PC-9 (cell line): ENCODE measurements around the gene RALB. TPM values are rescaled to one million over a fixed set of nuclear protein-coding genes. Genes with fewer than 3 reads are reported as not detected.

Experiments
- BruUV-seq: library from RNA; stranded (reverse); fragments of 400-500 nt; replicated peaks from 2 replicates; lab custom pipeline; 2021; lab: Mats Ljungman, UMichigan
- CTCF ChIA-PET: fragments of 300-600 bp; sonication (Branson Sonifier 250); formaldehyde crosslinking; loops from one replicate; lab custom pipeline; 2022; ENCODE audit warnings: antibody characterized with exemption; lab: Charles Lee
- POLR2A ChIA-PET: fragments of 300-600 bp; sonication (Branson Sonifier 250); formaldehyde crosslinking; loops from one replicate; lab custom pipeline; 2022; ENCODE audit warnings: antibody characterized with exemption; ENCODE audit not compliant: unreplicated experiment; lab: Charles Lee
- DNase-seq, 2 experiments: peaks; one replicate each; pipeline versions ENCODE4 v3.0.0 to v3.0.0-alpha.2; 2015 to 2022; ENCODE audit warnings: mixed read lengths in 1 of 2
- H2AFZ ChIP-seq: fragments of 200-600 bp; sonication (generic); 2 replicates; pipeline ENCODE4 v1.8.1; 2017; ENCODE audit warnings: antibody characterized with exemption
- H3F3A ChIP-seq: fragments of 200-600 bp; sonication (generic); 2 replicates; pipeline ENCODE4 v1.8.1; 2017; ENCODE audit warnings: antibody characterized with exemption, mild to moderate bottlenecking, low read depth; ENCODE audit not compliant: insufficient read depth
- H3K27ac ChIP-seq: fragments of 200-600 bp; sonication (generic); 2 replicates; pipeline ENCODE4 v1.6.1; 2016; ENCODE audit warnings: mixed run types
- H3K27me3 ChIP-seq: fragments of 200-600 bp; sonication (generic); 2 replicates; pipeline ENCODE4 v1.6.1; 2016; ENCODE audit warnings: low read depth, mixed run types; ENCODE audit not compliant: insufficient read depth
- H3K36me3 ChIP-seq: fragments of 200-600 bp; sonication (generic); 2 replicates; pipeline ENCODE4 v1.6.1; 2016; ENCODE audit warnings: low read depth, mixed run types
- H3K4me1 ChIP-seq: fragments of 200-600 bp; sonication (generic); replicated peaks from 2 replicates; pipeline ENCODE4 v1.6.1; 2016; ENCODE audit warnings: mixed run types; ENCODE audit not compliant: insufficient read depth
- H3K4me2 ChIP-seq: fragments of 200-600 bp; sonication (generic); 2 replicates; pipeline ENCODE4 v1.6.1; 2017; ENCODE audit warnings: mixed run types
- H3K4me3 ChIP-seq: fragments of 200-600 bp; sonication (generic); 2 replicates; pipeline ENCODE4 v1.6.1; 2016; ENCODE audit warnings: mixed run types
- H3K79me2 ChIP-seq: fragments of 200-600 bp; sonication (generic); 2 replicates; pipeline ENCODE4 v1.6.1; 2017; ENCODE audit warnings: low read depth, mixed run types
- H3K9me2 ChIP-seq: fragments of 200-600 bp; sonication (generic); 2 replicates; pipeline ENCODE4 v1.8.1; 2017; ENCODE audit warnings: mild to moderate bottlenecking; ENCODE audit not compliant: insufficient read depth
- H3K9me3 ChIP-seq: fragments of 200-600 bp; sonication (generic); 2 replicates; pipeline ENCODE4 v1.8.1; 2016; ENCODE audit warnings: low read depth; ENCODE audit not compliant: insufficient read depth
- H4K20me1 ChIP-seq: fragments of 200-600 bp; sonication (generic); 2 replicates; pipeline ENCODE4 v1.8.1; 2017; ENCODE audit not compliant: insufficient read depth
- EZH2 ChIP-seq: fragments of 200-600 bp; sonication (generic); IDR thresholded peaks from 2 replicates; pipeline ENCODE4 v1.8.0; 2017; ENCODE audit warnings: antibody characterized with exemption, low read depth
- intact Hi-C: fragments of 100-400 bp; cut with micrococcal nuclease; formaldehyde crosslinking; loops from one replicate; pipeline ENCODE4 v1.10.0; 2022; ENCODE audit not compliant: unreplicated experiment
- total RNA-seq: library from RNA; stranded (reverse); gene quantifications from 2 replicates; pipeline ENCODE4 v1.2.3, GENCODE V29; 2021
- TF ChIP-seq, protein P1 (sequence below): fragments of 200-600 bp; sonication (generic); conservative IDR thresholded peaks from 2 replicates; pipeline ENCODE4 v1.6.1; 2017; ENCODE audit warnings: mixed run types, antibody characterized with exemption, mild to moderate bottlenecking, moderate library complexity

Gene RALB
- total RNA-seq, 1 experiment from 2014 or later, result 86.6 TPM

DNA sequence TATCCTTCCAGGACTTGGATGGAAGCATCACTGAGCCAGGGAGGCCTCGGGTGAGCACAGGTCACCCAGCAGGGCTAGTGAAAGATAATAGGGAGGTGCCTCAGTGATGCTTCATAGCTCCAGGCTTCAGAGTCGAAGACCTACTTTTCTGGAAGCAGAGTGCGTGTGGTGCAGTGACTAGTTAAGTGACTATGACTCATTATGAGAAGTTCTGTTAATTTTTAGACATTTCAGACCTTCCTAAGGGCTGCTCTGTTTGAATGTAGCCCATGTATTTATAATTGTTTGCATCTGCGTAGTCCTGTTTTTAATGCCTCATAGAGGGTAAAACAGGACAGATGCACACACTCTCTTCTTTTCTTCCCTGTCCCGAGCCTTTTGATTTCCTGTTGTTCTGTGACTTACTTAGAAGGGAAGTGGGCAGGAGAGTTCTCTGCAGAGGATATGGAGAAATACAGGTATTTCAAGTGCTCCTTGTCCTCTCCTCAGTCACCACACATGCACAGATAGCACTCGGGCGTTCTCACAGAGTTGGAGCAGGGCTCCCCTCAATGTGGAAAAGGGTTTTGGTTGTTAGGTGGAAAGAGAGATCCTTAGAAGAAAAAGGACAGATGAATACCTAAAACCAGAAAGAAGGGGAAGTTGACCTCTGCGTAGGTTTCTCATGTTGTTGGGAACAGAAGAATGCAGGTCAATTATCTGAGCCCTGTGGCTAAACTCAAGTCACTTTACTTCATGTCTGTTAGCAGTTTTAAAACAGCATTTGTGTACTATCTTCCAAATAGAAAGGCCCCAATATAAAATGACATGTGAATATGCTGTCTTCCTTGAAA is 34.7 kb downstream of the RALB start:
- CTCF ChIA-PET, result interaction anchor here (0.5 kb wide), 1 partner anchor 679 kb away, joined by 4 read pairs; no protein-coding TSS in a partner anchor
- intact Hi-C loops, result no loop called here

DNA sequence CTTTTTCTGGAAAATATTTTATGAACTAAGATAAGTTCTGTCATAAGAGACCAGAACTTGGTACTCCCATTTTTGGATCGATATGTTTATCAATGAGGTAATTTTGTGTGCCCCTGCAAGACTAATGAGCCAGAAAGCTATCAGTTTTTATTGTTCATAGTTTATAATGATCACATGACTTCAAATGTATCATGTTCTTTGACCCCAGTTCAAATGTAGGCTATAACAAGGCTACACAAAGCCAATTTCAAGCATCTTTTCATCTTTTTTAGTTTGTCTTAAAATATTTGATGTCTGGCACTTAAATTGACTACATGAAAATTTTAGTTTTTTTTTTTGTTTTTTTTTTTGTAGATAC is 35.3 kb downstream of the RALB start:
- no TSS peak for BruUV-seq
- H3K79me2 ChIP-seq, result peaks cover 50% of the 10 kb centered on the region
- 0 out of 2 replicates have a peak overlapping the region, but pooled peaks have one; percentile 1 for H3K4me3 ChIP-seq
- no peaks in the 10 kb centered on the region; the same call in 1 of the 2 replicates for H4K20me1 ChIP-seq
- H3K9me3 ChIP-seq, result no peaks in the 10 kb centered on the region
- H3K36me3 ChIP-seq, result peaks cover 19% of the 10 kb centered on the region; the same call in 1 of the 2 replicates
- intact Hi-C loops, result no loop called here
- peak overlapping the region; percentile 59 for H3K4me2 ChIP-seq
- no peak for TF ChIP-seq EZH2
- TF ChIP-seq, protein P1, sequence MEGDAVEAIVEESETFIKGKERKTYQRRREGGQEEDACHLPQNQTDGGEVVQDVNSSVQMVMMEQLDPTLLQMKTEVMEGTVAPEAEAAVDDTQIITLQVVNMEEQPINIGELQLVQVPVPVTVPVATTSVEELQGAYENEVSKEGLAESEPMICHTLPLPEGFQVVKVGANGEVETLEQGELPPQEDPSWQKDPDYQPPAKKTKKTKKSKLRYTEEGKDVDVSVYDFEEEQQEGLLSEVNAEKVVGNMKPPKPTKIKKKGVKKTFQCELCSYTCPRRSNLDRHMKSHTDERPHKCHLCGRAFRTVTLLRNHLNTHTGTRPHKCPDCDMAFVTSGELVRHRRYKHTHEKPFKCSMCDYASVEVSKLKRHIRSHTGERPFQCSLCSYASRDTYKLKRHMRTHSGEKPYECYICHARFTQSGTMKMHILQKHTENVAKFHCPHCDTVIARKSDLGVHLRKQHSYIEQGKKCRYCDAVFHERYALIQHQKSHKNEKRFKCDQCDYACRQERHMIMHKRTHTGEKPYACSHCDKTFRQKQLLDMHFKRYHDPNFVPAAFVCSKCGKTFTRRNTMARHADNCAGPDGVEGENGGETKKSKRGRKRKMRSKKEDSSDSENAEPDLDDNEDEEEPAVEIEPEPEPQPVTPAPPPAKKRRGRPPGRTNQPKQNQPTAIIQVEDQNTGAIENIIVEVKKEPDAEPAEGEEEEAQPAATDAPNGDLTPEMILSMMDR, result no peak
- H3K27ac ChIP-seq, result peak overlapping the region; percentile 66
- DNase-seq, result no peak
- H3K4me1 ChIP-seq, result peaks cover 60% of the 10 kb centered on the region
- POLR2A ChIA-PET, result no interaction called here
- H3F3A ChIP-seq, result peaks cover 56% of the 10 kb centered on the region
- no peaks in the 10 kb centered on the region for H3K27me3 ChIP-seq
- no peak overlapping the region for H2AFZ ChIP-seq
- CTCF ChIA-PET, result no interaction called here
- H3K9me2 ChIP-seq, result no peaks in the 10 kb centered on the region

More for the DNA sequence above, 34.7 kb downstream of the RALB start:
- BruUV-seq, result no TSS peak
- Histone ChIP-seq H3K9me2 (no peaks in the 10 kb centered on the region), H2AFZ (no peak overlapping the region), H4K20me1 (no peaks in the 10 kb centered on the region; the same call in 1 of the 2 replicates), H3K9me3 (no peaks in the 10 kb centered on the region), H3K4me3 (peak overlapping the region; percentile 1; the same call in 1 of the 2 replicates), H3K4me1 (peaks cover 54% of the 10 kb centered on the region), H3K36me3 (peaks cover 17% of the 10 kb centered on the region; the same call in 1 of the 2 replicates), H3K4me2 (peak overlapping the region; percentile 59), H3K27me3 (no peaks in the 10 kb centered on the region), H3K27ac (peak overlapping the region; percentile 66), H3F3A (peaks cover 54% of the 10 kb centered on the region), H3K79me2 (peaks cover 44% of the 10 kb centered on the region)
- peak; percentile 39 to 90 for DNase-seq
- POLR2A ChIA-PET, result interaction anchor here (0.6 kb wide), 1 partner anchor 48 kb away, joined by 3 read pairs; no protein-coding TSS in a partner anchor
- no peak for TF ChIP-seq EZH2
- TF ChIP-seq, protein P1, result no peak

DNA sequence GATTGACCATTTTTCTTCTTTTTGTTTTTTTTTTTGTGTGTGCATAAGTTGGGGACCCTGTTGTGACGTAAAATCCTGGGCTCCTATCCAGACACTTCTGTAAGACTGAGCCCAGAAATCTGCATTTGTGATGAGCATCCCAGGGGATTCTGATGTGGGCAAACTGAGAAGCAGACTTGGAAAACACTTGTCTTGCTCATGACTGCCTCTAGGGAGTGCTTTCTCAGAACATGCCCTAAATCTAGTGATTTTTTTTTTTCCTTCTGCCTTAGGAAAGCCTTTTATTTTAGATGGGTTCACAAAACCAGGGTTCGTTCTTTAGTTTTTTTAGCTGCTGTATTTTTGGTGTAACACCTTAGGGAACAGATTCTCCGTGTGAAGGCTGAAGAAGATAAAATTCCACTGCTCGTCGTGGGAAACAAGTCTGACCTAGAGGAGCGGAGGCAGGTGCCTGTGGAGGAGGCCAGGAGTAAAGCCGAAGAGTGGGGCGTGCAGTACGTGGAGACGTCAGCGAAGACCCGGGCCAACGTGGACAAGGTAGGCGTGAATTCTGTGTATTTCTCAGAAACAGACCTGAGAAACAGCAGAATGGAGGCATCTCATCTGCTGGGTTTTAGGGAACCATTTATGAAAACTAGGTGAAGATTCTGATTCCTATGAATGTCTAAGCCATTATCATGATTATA is 36.7 kb downstream of the RALB start:
- CTCF ChIA-PET, result interaction anchor here (0.6 kb wide), 1 partner anchor 19 kb away, joined by 12 read pairs; no protein-coding TSS in a partner anchor
- no peaks in the 10 kb centered on the region for H3K9me2 ChIP-seq

More for the DNA sequence above, 36.7 kb downstream of the RALB start:
- intact Hi-C loops, result no loop called here
- Histone ChIP-seq H3K36me3 (peaks cover 32% of the 10 kb centered on the region), H3K4me1 (peaks cover 67% of the 10 kb centered on the region), H4K20me1 (no peaks in the 10 kb centered on the region; the same call in 1 of the 2 replicates), H3K27ac (no peak overlapping the region), H3K79me2 (peaks cover 46% of the 10 kb centered on the region), H3K27me3 (no peaks in the 10 kb centered on the region), H3F3A (peaks cover 58% of the 10 kb centered on the region), H2AFZ (no peak overlapping the region), H3K9me3 (no peaks in the 10 kb centered on the region), H3K4me2 (no peak overlapping the region), H3K4me3 (no peak overlapping the region)
- DNase-seq, result no peak
- no TSS peak for BruUV-seq
- TF ChIP-seq, protein P1, result no peak; the same call in 1 of the 2 replicates
- no peak for TF ChIP-seq EZH2
- POLR2A ChIA-PET, result interaction anchor here (0.6 kb wide), 1 partner anchor 473 kb away, joined by 3 read pairs; no protein-coding TSS in a partner anchor
